Osteocyte (in vitro differentiated cells): ENCODE measurements around the gene CNNM4. TPM values are rescaled to one million over a fixed set of nuclear protein-coding genes. Genes with fewer than 3 reads are reported as not detected.

Experiments used
- DNase-seq: peaks from one replicate; pipeline ENCODE4 v3.0.0; 2021; ENCODE audit warnings: mixed read lengths; ENCODE audit not compliant: unreplicated experiment; ENCODE audit errors: extremely low spot score
- H3K27ac Mint-ChIP-seq: one replicate; pipeline ENCODE4 v1.8.0; 2021; ENCODE audit warnings: mild to moderate bottlenecking, mixed read lengths; ENCODE audit not compliant: unreplicated experiment
- H3K27me3 Mint-ChIP-seq: one replicate; pipeline ENCODE4 v1.8.0; 2021; ENCODE audit warnings: mixed read lengths; ENCODE audit not compliant: unreplicated experiment
- H3K36me3 Mint-ChIP-seq: one replicate; pipeline ENCODE4 v1.8.0; 2021; ENCODE audit warnings: mixed read lengths; ENCODE audit not compliant: unreplicated experiment
- H3K4me1 Mint-ChIP-seq: one replicate; pipeline ENCODE4 v1.8.0; 2021; ENCODE audit warnings: mixed read lengths; ENCODE audit not compliant: unreplicated experiment
- H3K4me3 Mint-ChIP-seq: one replicate; pipeline ENCODE4 v1.8.0; 2021; ENCODE audit warnings: mild to moderate bottlenecking, moderate library complexity, mixed read lengths; ENCODE audit not compliant: unreplicated experiment
- H3K9me3 Mint-ChIP-seq: one replicate; pipeline ENCODE4 v1.8.0; 2021; ENCODE audit warnings: mixed read lengths; ENCODE audit not compliant: unreplicated experiment
- CTCF ChIP-seq: fragments of 200-600 bp; sonication (generic); IDR thresholded peaks from 2 replicates; pipeline ENCODE4 v1.5.0; 2021; ENCODE audit warnings: antibody characterized with exemption, mild to moderate bottlenecking, moderate library complexity
- total RNA-seq: library from RNA; stranded (reverse); gene quantifications from 2 replicates; pipeline ENCODE4 v1.2.1, GENCODE V29; 2021

The CNNM4 gene
- total RNA-seq, 1 donor from 2014 or later: 7.6 TPM

- TF ChIP-seq CTCF: no peak
- no peaks in the 10 kb centered on the region for H3K27me3 Mint-ChIP-seq
- H3K4me1 Mint-ChIP-seq: no peaks in the 10 kb centered on the region
- H3K27ac Mint-ChIP-seq: no peak overlapping the region
- no peaks in the 10 kb centered on the region for H3K9me3 Mint-ChIP-seq
- H3K4me3 Mint-ChIP-seq: no peak overlapping the region
- no peak for DNase-seq
- H3K36me3 Mint-ChIP-seq: peaks cover 5% of the 10 kb centered on the region
These were observed 38.9 kb downstream of the CNNM4 start for GRCh38 chr2:96799623-96799935.

- no peaks in the 10 kb centered on the region for H3K27me3 Mint-ChIP-seq
- TF ChIP-seq CTCF: no peak
- peaks cover 5% of the 10 kb centered on the region for H3K36me3 Mint-ChIP-seq
- no peaks in the 10 kb centered on the region for H3K4me1 Mint-ChIP-seq
- no peak for DNase-seq
- no peaks in the 10 kb centered on the region for H3K9me3 Mint-ChIP-seq
- no peak overlapping the region for H3K27ac Mint-ChIP-seq
- no peak overlapping the region for H3K4me3 Mint-ChIP-seq
These were observed 39.6 kb downstream of the CNNM4 start for GRCh38 chr2:96800061-96801004.

GRCh38 chr2:96801005-96801785 lies 40.5 kb downstream of the CNNM4 start:
- H3K4me1 Mint-ChIP-seq: no peaks in the 10 kb centered on the region
- TF ChIP-seq CTCF: peak; percentile 89
- H3K36me3 Mint-ChIP-seq: peaks cover 5% of the 10 kb centered on the region
- H3K4me3 Mint-ChIP-seq: no peak overlapping the region
- DNase-seq: no peak
- H3K27me3 Mint-ChIP-seq: no peaks in the 10 kb centered on the region
- H3K27ac Mint-ChIP-seq: no peak overlapping the region
- no peaks in the 10 kb centered on the region for H3K9me3 Mint-ChIP-seq

GRCh38 chr2:96801786-96802595 lies 41.3 kb downstream of the CNNM4 start:
- Mint-ChIP-seq H3K36me3 (peaks cover 5% of the 10 kb centered on the region), H3K9me3 (no peaks in the 10 kb centered on the region), H3K4me1 (no peaks in the 10 kb centered on the region), H3K27me3 (no peaks in the 10 kb centered on the region), H3K4me3 (no peak overlapping the region), H3K27ac (no peak overlapping the region)
- no peak for TF ChIP-seq CTCF
- no peak for DNase-seq
